ENCODE measurements around the gene CNTNAP5. TPM values are rescaled to one million over a fixed set of nuclear protein-coding genes. Genes with fewer than 3 reads are reported as not detected.

Gene CNTNAP5
- total and polyA plus RNA-seq, 2 experiments from 2014 or later: 0.28 TPM; not detected in 1

DNA sequence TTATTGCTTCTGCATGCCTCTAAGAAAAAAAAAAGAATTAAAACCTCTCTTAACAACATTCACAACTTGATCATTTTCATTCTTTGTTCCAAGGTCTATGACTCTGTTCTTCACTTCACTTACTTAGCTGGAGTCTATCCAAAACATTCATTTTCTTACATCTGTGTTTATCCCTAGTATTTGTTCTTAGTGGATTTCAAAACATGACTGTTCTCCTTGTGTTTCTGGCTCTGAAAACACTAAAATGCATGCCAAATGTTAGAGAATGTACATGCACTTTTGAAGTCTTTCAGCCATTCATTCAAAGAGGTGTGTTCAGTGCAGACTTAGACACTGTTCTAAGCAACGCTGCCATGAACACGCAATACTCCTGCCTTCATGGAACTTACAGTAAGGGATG lies 138.8 kb downstream of the CNTNAP5 start:
- H3K79me2 ChIP-seq: no peaks in the 10 kb centered on the region
- no peaks in the 10 kb centered on the region for H3K27me3 ChIP-seq
- H3K9me3 ChIP-seq (ENCODE audit: low read depth): no peaks in the 10 kb centered on the region
- no peaks in the 10 kb centered on the region for H3K4me1 ChIP-seq (ENCODE audit: insufficient read depth)
- no peaks in the 10 kb centered on the region for H4K20me1 ChIP-seq (ENCODE audit: insufficient read depth, poor library complexity, severe bottlenecking)
- 90% methylated on average over 2 of the region's 2 CpGs for WGBS (ENCODE audit: low lambda C conversion rate, missing lambda C conversion rate)
- TF ChIP-seq EZH2phosphoT487 (IDR thresholded peaks at IDR 0.05; ENCODE audit: low read depth, severe bottlenecking, unreplicated experiment): no peak
- TF ChIP-seq EZH2 (IDR thresholded peaks at IDR 0.05; ENCODE audit: borderline replicate concordance): no peak
- TF ChIP-seq, protein P1, sequence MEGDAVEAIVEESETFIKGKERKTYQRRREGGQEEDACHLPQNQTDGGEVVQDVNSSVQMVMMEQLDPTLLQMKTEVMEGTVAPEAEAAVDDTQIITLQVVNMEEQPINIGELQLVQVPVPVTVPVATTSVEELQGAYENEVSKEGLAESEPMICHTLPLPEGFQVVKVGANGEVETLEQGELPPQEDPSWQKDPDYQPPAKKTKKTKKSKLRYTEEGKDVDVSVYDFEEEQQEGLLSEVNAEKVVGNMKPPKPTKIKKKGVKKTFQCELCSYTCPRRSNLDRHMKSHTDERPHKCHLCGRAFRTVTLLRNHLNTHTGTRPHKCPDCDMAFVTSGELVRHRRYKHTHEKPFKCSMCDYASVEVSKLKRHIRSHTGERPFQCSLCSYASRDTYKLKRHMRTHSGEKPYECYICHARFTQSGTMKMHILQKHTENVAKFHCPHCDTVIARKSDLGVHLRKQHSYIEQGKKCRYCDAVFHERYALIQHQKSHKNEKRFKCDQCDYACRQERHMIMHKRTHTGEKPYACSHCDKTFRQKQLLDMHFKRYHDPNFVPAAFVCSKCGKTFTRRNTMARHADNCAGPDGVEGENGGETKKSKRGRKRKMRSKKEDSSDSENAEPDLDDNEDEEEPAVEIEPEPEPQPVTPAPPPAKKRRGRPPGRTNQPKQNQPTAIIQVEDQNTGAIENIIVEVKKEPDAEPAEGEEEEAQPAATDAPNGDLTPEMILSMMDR (IDR thresholded peaks at IDR 0.05; ENCODE audit: poor library complexity): no peak
- no peaks in the 10 kb centered on the region for H3K9me2 ChIP-seq (replicated peaks; ENCODE audit: insufficient read depth)
- DNase-seq (ENCODE audit: low spot score): no peak
- no peaks in the 10 kb centered on the region for H3K36me3 ChIP-seq (replicated peaks; ENCODE audit: insufficient read depth, low read depth)
- no peak overlapping the region for H3K4me3 ChIP-seq
- no peak overlapping the region for H2AFZ ChIP-seq
- no peak overlapping the region for H3K4me2 ChIP-seq
- no peak overlapping the region for H3K27ac ChIP-seq

DNA sequence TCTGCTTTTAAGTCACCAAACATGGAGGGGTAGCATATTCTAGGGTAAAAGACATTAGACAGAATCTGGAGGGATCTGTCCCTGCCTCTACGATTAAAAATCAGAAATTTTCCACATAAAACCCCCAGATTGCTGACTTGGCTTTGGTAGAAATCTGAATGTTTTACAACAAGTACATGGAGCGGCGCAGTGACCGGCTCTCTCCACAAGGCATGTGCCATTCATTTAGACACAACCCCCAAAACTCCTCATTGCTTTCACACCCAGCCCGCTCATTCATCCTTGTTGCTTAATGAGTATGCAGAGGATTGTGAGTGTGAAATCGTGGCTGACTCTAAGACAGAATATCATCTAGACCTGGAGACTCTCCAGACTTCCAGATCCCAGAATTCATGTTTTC lies 140.6 kb downstream of the CNTNAP5 start:
- no peak overlapping the region for H3K4me3 ChIP-seq
- H3K4me2 ChIP-seq: no peak overlapping the region
- WGBS (ENCODE audit: low lambda C conversion rate, missing lambda C conversion rate): 93% methylated on average over 6 of the region's 6 CpGs
- no peaks in the 10 kb centered on the region for H3K9me2 ChIP-seq (replicated peaks; ENCODE audit: insufficient read depth)
- DNase-seq (ENCODE audit: low spot score): no peak
- H3K79me2 ChIP-seq: no peaks in the 10 kb centered on the region
- H3K36me3 ChIP-seq (replicated peaks; ENCODE audit: insufficient read depth, low read depth): no peaks in the 10 kb centered on the region
- no peak overlapping the region for H3K27ac ChIP-seq
- H3K4me1 ChIP-seq (ENCODE audit: insufficient read depth): no peaks in the 10 kb centered on the region
- no peaks in the 10 kb centered on the region for H4K20me1 ChIP-seq (ENCODE audit: insufficient read depth, poor library complexity, severe bottlenecking)
- no peaks in the 10 kb centered on the region for H3K9me3 ChIP-seq (ENCODE audit: low read depth)
- H2AFZ ChIP-seq: no peak overlapping the region
- no peaks in the 10 kb centered on the region for H3K27me3 ChIP-seq
- TF ChIP-seq EZH2 (IDR thresholded peaks at IDR 0.05; ENCODE audit: borderline replicate concordance): no peak
- TF ChIP-seq, protein P1 (IDR thresholded peaks at IDR 0.05; ENCODE audit: poor library complexity): no peak

DNA sequence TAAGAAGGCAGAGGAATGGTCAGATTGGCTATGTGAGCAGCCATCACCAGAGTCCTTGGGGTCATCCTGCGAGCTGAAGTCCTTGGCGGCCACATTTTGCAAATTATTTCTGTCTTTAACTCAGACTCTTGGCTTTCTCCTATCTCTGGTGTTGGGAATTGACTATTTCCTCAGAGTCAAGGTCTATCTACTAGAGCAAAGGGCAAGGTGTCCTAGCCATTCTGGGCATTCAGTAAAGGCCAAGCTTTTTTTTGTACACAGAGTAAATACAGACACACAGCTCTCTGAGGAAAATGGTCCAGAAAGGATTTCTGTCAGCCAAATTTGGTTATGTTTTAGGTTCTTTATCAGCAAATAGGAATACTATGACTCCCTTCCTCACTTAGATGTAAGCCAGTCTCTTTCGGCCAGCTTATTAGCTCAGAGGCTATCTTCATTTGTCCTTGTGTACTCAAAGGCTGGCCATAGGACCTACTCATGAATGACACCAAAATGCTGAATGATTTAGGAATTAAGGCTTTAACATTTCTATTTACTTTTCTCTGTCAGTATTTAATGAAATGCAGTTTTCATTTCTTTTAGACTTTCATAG lies 146.5 kb downstream of the CNTNAP5 start:
- no peaks in the 10 kb centered on the region for H3K9me3 ChIP-seq (ENCODE audit: low read depth)
- H3K79me2 ChIP-seq: no peaks in the 10 kb centered on the region
- H3K4me2 ChIP-seq: no peak overlapping the region
- no peak overlapping the region for H3K4me3 ChIP-seq
- H2AFZ ChIP-seq: no peak overlapping the region
- DNase-seq (ENCODE audit: low spot score): no peak
- no peak overlapping the region for H3K27ac ChIP-seq
- no peaks in the 10 kb centered on the region for H3K36me3 ChIP-seq (replicated peaks; ENCODE audit: insufficient read depth, low read depth)
- H3K27me3 ChIP-seq: no peaks in the 10 kb centered on the region
- H3K9me2 ChIP-seq (replicated peaks; ENCODE audit: insufficient read depth): no peaks in the 10 kb centered on the region
- H3K4me1 ChIP-seq (ENCODE audit: insufficient read depth): no peaks in the 10 kb centered on the region
- WGBS (ENCODE audit: low lambda C conversion rate, missing lambda C conversion rate): 87% methylated on average over 3 of the region's 3 CpGs
- no peaks in the 10 kb centered on the region for H4K20me1 ChIP-seq (ENCODE audit: insufficient read depth, poor library complexity, severe bottlenecking)
- TF ChIP-seq EZH2phosphoT487 (IDR thresholded peaks at IDR 0.05; ENCODE audit: low read depth, severe bottlenecking, unreplicated experiment) (no peak), EZH2 (IDR thresholded peaks at IDR 0.05; ENCODE audit: borderline replicate concordance) (no peak)
- TF ChIP-seq, protein P1 (IDR thresholded peaks at IDR 0.05; ENCODE audit: poor library complexity): no peak

DNA sequence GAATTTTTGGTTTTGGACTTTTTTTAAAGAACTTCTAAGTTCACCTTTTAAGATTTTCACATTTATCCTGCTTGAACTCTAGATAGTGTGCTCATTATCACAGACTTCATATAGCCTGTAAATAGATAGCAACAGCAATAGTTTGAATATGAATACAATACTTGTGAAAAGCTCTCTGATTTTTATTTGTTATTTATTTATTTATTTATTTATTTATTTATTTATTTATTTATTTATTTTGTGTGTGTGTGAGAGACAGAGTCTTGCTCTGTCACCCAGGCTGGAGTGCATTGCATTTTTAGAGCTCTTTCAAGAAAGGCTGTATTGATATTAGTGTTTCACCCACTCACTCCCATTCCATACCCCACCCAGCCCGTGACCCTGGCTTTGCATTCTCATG lies 153.6 kb downstream of the CNTNAP5 start:
- no peaks in the 10 kb centered on the region for H3K9me2 ChIP-seq (replicated peaks; ENCODE audit: insufficient read depth)
- no peaks in the 10 kb centered on the region for H3K36me3 ChIP-seq (replicated peaks; ENCODE audit: insufficient read depth, low read depth)
- TF ChIP-seq EZH2 (IDR thresholded peaks at IDR 0.05; ENCODE audit: borderline replicate concordance) (no peak), EZH2phosphoT487 (IDR thresholded peaks at IDR 0.05; ENCODE audit: low read depth, severe bottlenecking, unreplicated experiment) (no peak)
- TF ChIP-seq, protein P1 (IDR thresholded peaks at IDR 0.05; ENCODE audit: poor library complexity): no peak
- no peak overlapping the region for H3K4me2 ChIP-seq
- no peak overlapping the region for H3K27ac ChIP-seq
- no peaks in the 10 kb centered on the region for H3K9me3 ChIP-seq (ENCODE audit: low read depth)
- H4K20me1 ChIP-seq (ENCODE audit: insufficient read depth, poor library complexity, severe bottlenecking): no peaks in the 10 kb centered on the region
- H3K79me2 ChIP-seq: no peaks in the 10 kb centered on the region
- no peak for DNase-seq (ENCODE audit: low spot score)
- H2AFZ ChIP-seq: no peak overlapping the region
- H3K4me3 ChIP-seq: no peak overlapping the region
- no peaks in the 10 kb centered on the region for H3K27me3 ChIP-seq
- WGBS (ENCODE audit: low lambda C conversion rate, missing lambda C conversion rate): 87% methylated on average over 1 of the region's 1 CpG
- H3K4me1 ChIP-seq (ENCODE audit: insufficient read depth): no peaks in the 10 kb centered on the region
